H9 (cell line): ENCODE data around the gene DCXR. TPM values are rescaled to one million over a fixed set of nuclear protein-coding genes. Genes with fewer than 3 reads are reported as not detected.

Experiments
- DNase-seq: peaks from one replicate; pipeline ENCODE4 v3.0.0-alpha.2; 2017
- H2AFZ ChIP-seq: one replicate; pipeline ENCODE4 v1.6.1; 2013; ENCODE audit warnings: mild to moderate bottlenecking, low read length, control low read depth, moderate library complexity
- H2AK5ac ChIP-seq: 2 replicates; pipeline ENCODE4 v1.6.1; 2013; ENCODE audit warnings: low read length, control low read depth, mixed read lengths; ENCODE audit not compliant: insufficient read length
- H2BK120ac ChIP-seq: one replicate; pipeline ENCODE4 v1.6.1; 2013; ENCODE audit warnings: low read depth, mild to moderate bottlenecking, low read length, control low read depth, inconsistent platforms; ENCODE audit not compliant: poor library complexity, severe bottlenecking
- H2BK12ac ChIP-seq: 2 replicates; pipeline ENCODE4 v1.6.1; 2013; ENCODE audit warnings: low read length, control low read depth, mixed read lengths, low read depth; ENCODE audit not compliant: insufficient read length
- H2BK15ac ChIP-seq: 2 replicates; pipeline ENCODE4 v1.6.1; 2013; ENCODE audit warnings: low read depth, low read length, control low read depth
- H2BK20ac ChIP-seq: one replicate; pipeline ENCODE4 v1.6.1; 2013; ENCODE audit warnings: low read depth, mild to moderate bottlenecking, low read length, control low read depth, inconsistent platforms; ENCODE audit not compliant: poor library complexity, severe bottlenecking
- H2BK5ac ChIP-seq: 2 replicates; pipeline ENCODE4 v1.6.1; 2013; ENCODE audit warnings: low read length, control low read depth, mixed read lengths; ENCODE audit not compliant: insufficient read length
- H3K14ac ChIP-seq: 2 replicates; pipeline ENCODE4 v1.6.1; 2013; ENCODE audit warnings: low read length, control low read depth; ENCODE audit not compliant: insufficient read depth
- H3K18ac ChIP-seq: 2 replicates; pipeline ENCODE4 v1.6.1; 2013; ENCODE audit warnings: low read depth, mild to moderate bottlenecking, mixed read lengths, low read length, control low read depth; ENCODE audit not compliant: insufficient read length
- H3K23ac ChIP-seq: 2 replicates; pipeline ENCODE4 v1.6.1; 2013; ENCODE audit warnings: low read length, control low read depth, mixed read lengths, low read depth; ENCODE audit not compliant: insufficient read length
- H3K23me2 ChIP-seq: 2 replicates; pipeline ENCODE4 v1.6.1; 2013; ENCODE audit warnings: low read depth, mild to moderate bottlenecking, mixed read lengths, low read length, control low read depth; ENCODE audit not compliant: insufficient read length, poor library complexity, severe bottlenecking
- H3K27ac ChIP-seq: 2 replicates; pipeline ENCODE4 v1.5.1; 2013; ENCODE audit warnings: low read length, control low read depth, mixed read lengths, low read depth; ENCODE audit not compliant: insufficient read length
- H3K27me3 ChIP-seq: 2 replicates; pipeline ENCODE4 v1.6.1; 2013; ENCODE audit warnings: low read length, control low read depth, inconsistent platforms; ENCODE audit not compliant: insufficient read depth
- H3K4ac ChIP-seq: 2 replicates; pipeline ENCODE4 v1.6.1; 2013; ENCODE audit warnings: low read depth, mild to moderate bottlenecking, control low read depth, inconsistent platforms, low read length, moderate library complexity
- H3K4me1 ChIP-seq: 2 replicates; pipeline ENCODE4 v1.6.1; 2013; ENCODE audit warnings: low read length, control low read depth, inconsistent platforms; ENCODE audit not compliant: insufficient read depth
- H3K4me2 ChIP-seq: 2 replicates; pipeline ENCODE4 v1.6.1; 2013; ENCODE audit warnings: low read length, control low read depth, mixed read lengths; ENCODE audit not compliant: insufficient read length, insufficient read depth
- H3K56ac ChIP-seq: 2 replicates; pipeline ENCODE4 v1.6.1; 2013; ENCODE audit warnings: low read depth, mild to moderate bottlenecking, mixed read lengths, low read length, control low read depth; ENCODE audit not compliant: insufficient read length
- H3K79me1 ChIP-seq: 2 replicates; pipeline ENCODE4 v1.6.1; 2013; ENCODE audit warnings: low read depth, mild to moderate bottlenecking, moderate library complexity, low read length, control low read depth, inconsistent platforms; ENCODE audit not compliant: insufficient read depth, poor library complexity, severe bottlenecking
- H3K79me2 ChIP-seq: 2 replicates; pipeline ENCODE4 v1.6.1; 2013; ENCODE audit warnings: low read length, control low read depth, inconsistent platforms; ENCODE audit not compliant: insufficient read depth
- H3K9ac ChIP-seq: 2 replicates; pipeline ENCODE4 v1.6.1; 2013; ENCODE audit warnings: low read length, control low read depth, mixed read lengths; ENCODE audit not compliant: insufficient read length; ENCODE audit errors: extremely low read depth
- H3K9me3 ChIP-seq: one replicate; pipeline ENCODE4 v1.6.1; 2013; ENCODE audit warnings: low read depth, low read length, inconsistent platforms; ENCODE audit not compliant: control insufficient read depth
- H3T11ph ChIP-seq: one replicate; pipeline ENCODE4 v1.6.1; 2013; ENCODE audit warnings: mild to moderate bottlenecking, low read length, control low read depth, inconsistent platforms
- H4K20me1 ChIP-seq: one replicate; pipeline ENCODE4 v1.6.1; 2013; ENCODE audit not compliant: control insufficient read depth, insufficient read length, insufficient read depth
- H4K5ac ChIP-seq: 2 replicates; pipeline ENCODE4 v1.6.1; 2013; ENCODE audit warnings: low read depth, mild to moderate bottlenecking, mixed read lengths, low read length, control low read depth; ENCODE audit not compliant: insufficient read length
- H4K8ac ChIP-seq: replicated peaks from 2 replicates; pipeline ENCODE4 v1.6.1; 2013; ENCODE audit warnings: low read length, control low read depth, mixed read lengths, low read depth; ENCODE audit not compliant: insufficient read length
- H4K91ac ChIP-seq: 2 replicates; pipeline ENCODE4 v1.6.1; 2013; ENCODE audit warnings: low read depth, mild to moderate bottlenecking, moderate library complexity, mixed read lengths, low read length, control low read depth; ENCODE audit not compliant: insufficient read length
- H3K27ac Mint-ChIP-seq, 3 experiments: 2 replicates in 2 of 3; 3 replicates in 1 of 3; pipeline ENCODE4 v1.8.0; 2020 to 2021; ENCODE audit warnings: mixed read lengths in 3 of 3, mild to moderate bottlenecking in 1 of 3, moderate library complexity in 1 of 3
- H3K27me3 Mint-ChIP-seq: 2 replicates; pipeline ENCODE4 v1.8.0; 2021; ENCODE audit warnings: low read depth, mild to moderate bottlenecking, moderate library complexity, mixed read lengths
- H3K36me3 Mint-ChIP-seq, 3 experiments: 2 replicates in 2 of 3; 3 replicates in 1 of 3; pipeline ENCODE4 v1.8.0; 2020 to 2021; ENCODE audit warnings: low read depth in 3 of 3, mixed read lengths in 3 of 3; ENCODE audit not compliant: insufficient read depth in 1 of 3
- H3K4me1 Mint-ChIP-seq, 2 experiments: 2 replicates each; pipeline ENCODE4 v1.8.0; 2020; ENCODE audit warnings: mixed read lengths in 2 of 2
- H3K4me3 Mint-ChIP-seq, 2 experiments: 2 replicates in 1 of 2; 3 replicates in 1 of 2; pipeline ENCODE4 v1.8.0; 2020 to 2021; ENCODE audit warnings: mild to moderate bottlenecking in 2 of 2, mixed read lengths in 2 of 2, moderate library complexity in 1 of 2
- H3K9me3 Mint-ChIP-seq, 2 experiments: 2 replicates in 1 of 2; 3 replicates in 1 of 2; pipeline ENCODE4 v1.8.0; 2020; ENCODE audit warnings: mild to moderate bottlenecking in 2 of 2, mixed read lengths in 2 of 2, moderate library complexity in 1 of 2
- whole genome bisulfite sequencing: extraction: QIAGEN DNeasy Blood & Tissue Kit; methylation state at CpG from one replicate; pipeline ENCODE4 v1.1.7; 2013; ENCODE audit warnings: missing lambda C conversion rate, low lambda C conversion rate, mixed read lengths; ENCODE audit not compliant: insufficient read length; ENCODE audit errors: extremely low coverage; 5-methylcytosine and 5-hydroxymethylcytosine counted together
- total RNA-seq: library from RNA; stranded (reverse); gene quantifications from 2 replicates; pipeline ENCODE4 v1.2.1, GENCODE V29; 2021
- TF ChIP-seq, protein P1 (sequence below): fragments of 200-600 bp; sonication (generic); conservative IDR thresholded peaks from 3 replicates; pipeline ENCODE4 v1.8.0; 2021; ENCODE audit warnings: antibody characterized with exemption, mild to moderate bottlenecking

The DCXR gene
- total RNA-seq, 1 experiment from 2014 or later = 93.6 TPM

DNA sequence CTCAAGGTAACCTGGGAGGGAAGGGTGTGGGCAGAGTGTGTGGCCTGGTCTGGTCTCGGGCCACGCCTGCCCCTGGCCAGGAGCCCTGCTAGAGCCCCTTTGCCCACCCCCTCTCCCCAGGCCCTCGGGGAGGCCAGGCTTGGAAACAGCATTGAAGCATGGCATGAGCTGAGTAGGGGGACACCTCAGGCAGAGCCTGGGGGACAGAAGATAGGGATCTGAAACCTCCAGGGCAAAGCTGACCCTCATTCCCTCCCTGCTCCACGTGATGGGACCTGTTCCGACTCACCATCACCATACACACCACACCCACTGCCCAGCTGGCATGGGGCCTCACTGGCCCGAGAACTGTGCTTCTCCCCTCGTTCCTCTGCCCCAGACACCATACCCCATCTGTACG, 11.6 kb upstream of the DCXR start:
- no peak overlapping the region for H2BK120ac ChIP-seq
- no CpG with 5 or more reads among the region's 8 CpGs for whole genome bisulfite sequencing
- H3K56ac ChIP-seq = no peak overlapping the region

More for the DNA sequence above, 11.6 kb upstream of the DCXR start:
- Histone ChIP-seq H3K14ac (no peak overlapping the region), H3K23me2 (no peaks in the 10 kb centered on the region), H3K9ac (no peak overlapping the region), H4K91ac (no peak overlapping the region), H4K20me1 (no peaks in the 10 kb centered on the region), H2AK5ac (no peak overlapping the region), H3K79me2 (no peaks in the 10 kb centered on the region), H2BK12ac (no peak overlapping the region), H2AFZ (no peak overlapping the region), H3T11ph (no peak overlapping the region), H3K4me2 (no peak overlapping the region), H3K18ac (no peak overlapping the region), H3K4ac (no peak overlapping the region), H3K4me1 (no peaks in the 10 kb centered on the region), H4K5ac (no peak overlapping the region), H2BK5ac (no peak overlapping the region), H3K9me3 (no peaks in the 10 kb centered on the region), H2BK15ac (no peak overlapping the region), H2BK20ac (no peak overlapping the region), H4K8ac (no peak overlapping the region), H3K27ac (no peak overlapping the region), H3K23ac (no peak overlapping the region), H3K79me1 (peaks cover 2% of the 10 kb centered on the region), H3K27me3 (no peaks in the 10 kb centered on the region)
- Mint-ChIP-seq H3K9me3 (no peaks in the 10 kb centered on the region), H3K27ac (no peak overlapping the region), H3K4me3 (peak overlapping the region; percentile 10 to 53; a peak in 1 of 5 replicates), H3K4me1 (peaks cover 0 to 13% of the 10 kb centered on the region in 2 experiments; a peak in 2 of 4 replicates), H3K36me3 (peaks cover 6 to 28% (median 25%) of the 10 kb centered on the region in 3 experiments; a peak in 6 of 7 replicates), H3K27me3 (no peaks in the 10 kb centered on the region; the same call in 1 of the 2 replicates)
- no peak for DNase-seq
- TF ChIP-seq, protein P1, sequence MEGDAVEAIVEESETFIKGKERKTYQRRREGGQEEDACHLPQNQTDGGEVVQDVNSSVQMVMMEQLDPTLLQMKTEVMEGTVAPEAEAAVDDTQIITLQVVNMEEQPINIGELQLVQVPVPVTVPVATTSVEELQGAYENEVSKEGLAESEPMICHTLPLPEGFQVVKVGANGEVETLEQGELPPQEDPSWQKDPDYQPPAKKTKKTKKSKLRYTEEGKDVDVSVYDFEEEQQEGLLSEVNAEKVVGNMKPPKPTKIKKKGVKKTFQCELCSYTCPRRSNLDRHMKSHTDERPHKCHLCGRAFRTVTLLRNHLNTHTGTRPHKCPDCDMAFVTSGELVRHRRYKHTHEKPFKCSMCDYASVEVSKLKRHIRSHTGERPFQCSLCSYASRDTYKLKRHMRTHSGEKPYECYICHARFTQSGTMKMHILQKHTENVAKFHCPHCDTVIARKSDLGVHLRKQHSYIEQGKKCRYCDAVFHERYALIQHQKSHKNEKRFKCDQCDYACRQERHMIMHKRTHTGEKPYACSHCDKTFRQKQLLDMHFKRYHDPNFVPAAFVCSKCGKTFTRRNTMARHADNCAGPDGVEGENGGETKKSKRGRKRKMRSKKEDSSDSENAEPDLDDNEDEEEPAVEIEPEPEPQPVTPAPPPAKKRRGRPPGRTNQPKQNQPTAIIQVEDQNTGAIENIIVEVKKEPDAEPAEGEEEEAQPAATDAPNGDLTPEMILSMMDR = no peak
